Measurements from ENCODE around the gene IMP3.

GRCh38 chr15:75687486-75688277, 47.7 kb upstream of the IMP3 start:
- TF ChIP-seq CTCF (IDR thresholded peaks at IDR 0.05) (no peak), POLR2A (IDR thresholded peaks at IDR 0.05) (no peak)

Measured in prostate gland (tissue), 2 donors.